Hippocampal formation (tissue), 2 donors: Measurements from ENCODE around the gene SURF2.

ENCODE experiments used
- DNase-seq, 2 donors: peaks; one replicate each; lab custom pipeline; 2025; lab: John Stamatoyannopoulos, UW

SURF2 gene

GRCh38 chr9:133401588-133401987 lies 45.2 kb downstream of the SURF2 start:
- DNase-seq: no peak

GRCh38 chr9:133402689-133403088 lies 46.3 kb downstream of the SURF2 start:
- no peak for DNase-seq

DNA sequence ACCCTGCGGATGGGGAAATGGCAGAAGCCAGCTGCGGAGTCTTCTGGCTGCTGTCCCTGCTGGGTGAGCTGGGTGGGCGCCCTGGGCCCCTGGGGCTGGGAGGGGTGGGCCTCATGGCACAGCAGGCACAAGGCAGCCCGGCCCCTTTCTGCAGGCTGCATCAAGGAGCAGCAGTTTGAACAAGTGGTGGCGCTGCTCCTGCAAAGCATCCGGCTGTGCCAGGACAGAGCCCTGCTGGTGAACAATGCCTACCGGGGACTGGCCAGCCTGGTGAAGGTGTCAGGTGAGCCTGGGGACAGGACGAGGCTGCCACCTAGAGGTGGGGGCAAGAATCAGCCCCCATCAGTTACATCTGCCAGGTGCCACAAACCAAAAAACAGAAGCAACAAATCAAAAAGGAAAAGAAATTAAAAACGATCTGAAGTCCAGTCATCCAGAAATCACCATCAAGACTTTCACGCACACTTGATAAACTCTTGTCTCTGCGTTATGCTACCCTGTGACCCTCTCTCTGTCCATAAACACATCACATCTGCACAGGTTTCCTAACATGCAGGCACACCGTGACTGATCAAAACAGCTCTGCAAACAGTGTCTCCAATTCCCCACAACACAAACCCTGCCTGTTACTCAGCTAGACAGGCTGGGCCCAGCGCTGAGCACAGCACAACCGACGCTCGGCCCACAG lies 47.6 kb downstream of the SURF2 start:
- DNase-seq: no peak

DNA sequence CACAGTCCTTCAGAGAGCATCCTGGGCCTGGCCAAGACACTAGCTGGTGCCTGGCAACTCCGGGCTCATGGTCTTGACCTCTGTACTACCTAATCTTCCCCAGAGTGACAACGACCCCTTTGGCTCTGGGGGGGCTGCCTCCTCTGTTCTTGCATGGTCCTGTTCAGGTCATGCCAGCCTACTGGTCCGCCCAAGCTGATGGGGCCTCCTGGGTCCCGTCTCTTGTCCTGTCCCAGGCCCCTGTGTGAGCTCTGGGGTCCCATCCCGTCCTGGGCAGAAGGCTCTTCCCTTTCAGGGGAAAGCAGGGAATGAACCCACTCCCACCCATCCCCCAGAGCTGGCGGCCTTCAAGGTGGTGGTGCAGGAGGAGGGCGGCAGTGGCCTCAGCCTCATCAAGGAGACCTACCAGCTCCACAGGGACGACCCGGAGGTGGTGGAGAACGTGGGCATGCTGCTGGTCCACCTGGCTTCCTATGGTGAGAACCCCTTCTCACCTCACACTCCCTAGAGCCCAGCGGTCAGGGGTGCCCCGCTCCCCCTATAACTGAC lies 48.2 kb downstream of the SURF2 start:
- DNase-seq: no peak

GRCh38 chr9:133405508-133406438 lies 49.4 kb downstream of the SURF2 start:
- DNase-seq: no peak

DNA sequence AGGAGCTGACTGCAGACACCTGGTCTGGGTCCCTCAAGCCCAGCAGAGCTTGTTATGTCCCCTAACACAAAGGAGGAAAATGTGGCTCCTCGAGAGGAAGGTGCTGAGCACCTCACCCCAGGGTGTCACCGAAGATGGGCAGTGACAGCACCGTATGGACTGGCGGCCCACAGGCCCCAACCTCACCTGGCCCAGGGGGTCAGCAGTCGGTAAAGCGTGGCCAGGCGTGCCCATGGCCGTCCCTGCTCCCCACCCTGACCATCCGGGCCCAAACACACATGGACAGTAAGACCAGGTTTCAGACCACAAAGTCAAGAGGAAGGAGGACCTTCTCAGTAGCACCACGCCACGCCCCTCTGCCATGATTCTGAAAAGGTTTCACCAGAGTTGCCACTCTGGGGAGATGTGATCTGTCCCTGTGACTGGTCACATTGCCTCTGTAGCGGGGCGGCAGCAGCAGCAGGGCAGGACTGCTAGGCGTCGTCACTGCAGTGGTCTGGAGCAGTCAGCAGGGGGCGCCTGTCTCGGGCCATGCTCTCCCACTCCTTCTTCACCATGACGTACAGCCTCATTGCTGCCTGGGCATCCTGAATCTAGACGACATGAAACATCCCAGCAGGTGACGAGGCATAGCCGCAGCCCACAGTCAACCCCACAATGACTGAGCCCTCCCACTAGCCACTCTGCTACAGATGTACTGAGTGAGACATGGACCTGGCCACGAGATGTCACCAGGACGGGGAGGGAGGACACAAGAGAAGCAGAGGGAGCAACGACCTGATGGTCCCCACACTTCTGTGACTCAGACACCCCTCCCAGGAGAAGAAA lies 50.3 kb downstream of the SURF2 start:
- DNase-seq: peak; percentile 23 to 64

GRCh38 chr9:133408042-133408441 lies 51.7 kb downstream of the SURF2 start:
- DNase-seq: no peak
